Measurements from ENCODE around the gene CCL22. TPM values are rescaled to one million over a fixed set of nuclear protein-coding genes. Genes with fewer than 3 reads are reported as not detected.

CCL22 gene
- total and polyA plus RNA-seq, 4 donors = 0.10 to 0.14 TPM; not detected in 2

DNA sequence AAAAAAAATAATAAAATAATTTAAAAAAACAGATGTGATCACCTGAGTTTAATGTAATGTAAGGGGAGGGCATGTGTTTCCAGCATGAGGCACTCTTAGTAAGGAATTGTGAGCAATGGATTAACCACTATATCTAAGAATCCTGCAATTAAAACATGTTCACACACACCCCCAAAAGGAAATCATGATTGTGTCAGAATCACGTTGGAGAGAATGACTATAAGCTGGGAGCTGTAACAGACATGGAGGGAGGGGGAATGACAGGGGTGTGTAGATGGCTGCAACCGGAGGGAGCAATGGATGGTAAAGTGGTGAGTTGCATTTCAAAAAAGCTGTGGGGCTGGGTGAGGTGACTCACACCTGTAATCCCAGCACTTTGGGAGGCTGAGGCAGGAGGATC is 13.6 kb upstream of the CCL22 start:
- H3K4me1 ChIP-seq (ENCODE audit: control insufficient read depth, insufficient read depth, low read length) = no peaks in the 10 kb centered on the region
- H3K27ac ChIP-seq (ENCODE audit: low read depth, low read length) = no peak overlapping the region
- no peaks in the 10 kb centered on the region for H3K36me3 ChIP-seq (ENCODE audit: control insufficient read depth, insufficient read depth, low read length)
- no peak for DNase-seq (ENCODE audit: low read depth in 4 of 6, low spot score in 6 of 6)
- H3K27me3 ChIP-seq (ENCODE audit: control insufficient read depth, insufficient read depth, low read length) = no peaks in the 10 kb centered on the region
- no peak overlapping the region for H3K4me3 ChIP-seq (ENCODE audit: low read depth, low read length)
- WGBS (ENCODE audit: insufficient coverage) = 89% methylated on average over 1 of the region's 2 CpGs
- H3K9me3 ChIP-seq (ENCODE audit: control insufficient read depth, insufficient read depth, low read length) = no peaks in the 10 kb centered on the region

DNA sequence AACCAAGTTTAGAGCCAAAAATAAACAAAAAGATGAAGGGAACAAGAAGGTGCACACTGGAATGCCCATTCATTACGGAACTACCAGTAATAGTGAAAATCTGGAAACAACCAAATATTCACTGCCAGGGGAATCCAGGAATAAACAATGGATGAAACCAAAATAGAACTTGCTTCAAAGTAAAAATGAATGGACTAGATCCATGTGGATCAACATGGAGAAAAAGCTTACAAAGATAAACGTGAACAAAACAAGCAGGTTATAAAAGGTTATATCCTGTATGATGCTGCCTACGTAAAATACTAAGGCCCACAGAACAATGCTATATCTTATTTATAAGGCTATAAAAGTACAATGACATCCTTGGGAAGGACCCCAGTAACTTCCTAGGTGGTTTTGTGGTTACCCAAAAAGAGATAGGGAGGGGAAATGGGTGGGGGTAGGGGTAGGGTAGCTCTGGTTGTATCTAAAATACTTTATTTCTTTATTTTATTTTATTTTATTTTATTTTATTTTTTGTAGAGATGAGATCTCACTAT is 12.8 kb upstream of the CCL22 start:
- no peaks in the 10 kb centered on the region for H3K36me3 ChIP-seq (ENCODE audit: control insufficient read depth, insufficient read depth, low read length)
- H3K27me3 ChIP-seq (ENCODE audit: control insufficient read depth, insufficient read depth, low read length) = no peaks in the 10 kb centered on the region
- H3K4me1 ChIP-seq (ENCODE audit: control insufficient read depth, insufficient read depth, low read length) = no peaks in the 10 kb centered on the region
- no peak overlapping the region for H3K4me3 ChIP-seq (ENCODE audit: low read depth, low read length)
- DNase-seq (ENCODE audit: low read depth in 4 of 6, low spot score in 6 of 6) = no peak
- no CpG with 5 or more reads among the region's 3 CpGs for WGBS (ENCODE audit: insufficient coverage)
- no peaks in the 10 kb centered on the region for H3K9me3 ChIP-seq (ENCODE audit: control insufficient read depth, insufficient read depth, low read length)
- no peak overlapping the region for H3K27ac ChIP-seq (ENCODE audit: low read depth, low read length)

GRCh38 chr16:57347858-57348257 is 10.7 kb upstream of the CCL22 start:
- no peaks in the 10 kb centered on the region for H3K4me1 ChIP-seq (ENCODE audit: control insufficient read depth, insufficient read depth, low read length)
- H3K27me3 ChIP-seq (ENCODE audit: control insufficient read depth, insufficient read depth, low read length) = no peaks in the 10 kb centered on the region
- H3K27ac ChIP-seq (ENCODE audit: low read depth, low read length) = no peak overlapping the region
- H3K4me3 ChIP-seq (ENCODE audit: low read depth, low read length) = no peak overlapping the region
- no peaks in the 10 kb centered on the region for H3K9me3 ChIP-seq (ENCODE audit: control insufficient read depth, insufficient read depth, low read length)
- no peak for DNase-seq (ENCODE audit: low read depth in 4 of 6, low spot score in 6 of 6)
- no peaks in the 10 kb centered on the region for H3K36me3 ChIP-seq (ENCODE audit: control insufficient read depth, insufficient read depth, low read length)
- 95% methylated on average over 4 of the region's 6 CpGs for WGBS (ENCODE audit: insufficient coverage)

DNA sequence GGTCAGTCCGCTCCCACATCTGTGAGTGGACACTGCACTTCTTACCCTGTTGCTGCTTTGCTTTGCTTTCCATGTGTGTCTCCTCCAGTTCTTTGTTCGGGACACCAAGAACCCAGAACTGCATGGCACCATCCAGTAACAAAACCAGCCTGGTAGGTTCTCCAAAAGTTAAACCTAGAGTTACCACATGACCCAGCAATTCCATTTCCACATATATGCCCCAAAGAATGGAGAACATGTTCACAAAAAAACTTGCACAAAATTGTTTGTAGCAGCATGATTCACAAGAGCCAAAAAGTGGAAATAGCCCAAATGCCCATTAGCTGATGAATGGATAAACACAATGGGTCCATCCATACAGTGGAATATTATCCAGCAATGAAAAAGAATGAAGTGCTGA is 10.3 kb upstream of the CCL22 start:
- Histone ChIP-seq H3K4me1 (ENCODE audit: control insufficient read depth, insufficient read depth, low read length) (no peaks in the 10 kb centered on the region), H3K9me3 (ENCODE audit: control insufficient read depth, insufficient read depth, low read length) (no peaks in the 10 kb centered on the region), H3K27me3 (ENCODE audit: control insufficient read depth, insufficient read depth, low read length) (no peaks in the 10 kb centered on the region), H3K27ac (ENCODE audit: low read depth, low read length) (no peak overlapping the region), H3K4me3 (ENCODE audit: low read depth, low read length) (no peak overlapping the region), H3K36me3 (ENCODE audit: control insufficient read depth, insufficient read depth, low read length) (no peaks in the 10 kb centered on the region)
- WGBS (ENCODE audit: insufficient coverage) = 89% methylated on average over 2 of the region's 2 CpGs
- DNase-seq (ENCODE audit: low read depth in 4 of 6, low spot score in 6 of 6) = no peak

DNA sequence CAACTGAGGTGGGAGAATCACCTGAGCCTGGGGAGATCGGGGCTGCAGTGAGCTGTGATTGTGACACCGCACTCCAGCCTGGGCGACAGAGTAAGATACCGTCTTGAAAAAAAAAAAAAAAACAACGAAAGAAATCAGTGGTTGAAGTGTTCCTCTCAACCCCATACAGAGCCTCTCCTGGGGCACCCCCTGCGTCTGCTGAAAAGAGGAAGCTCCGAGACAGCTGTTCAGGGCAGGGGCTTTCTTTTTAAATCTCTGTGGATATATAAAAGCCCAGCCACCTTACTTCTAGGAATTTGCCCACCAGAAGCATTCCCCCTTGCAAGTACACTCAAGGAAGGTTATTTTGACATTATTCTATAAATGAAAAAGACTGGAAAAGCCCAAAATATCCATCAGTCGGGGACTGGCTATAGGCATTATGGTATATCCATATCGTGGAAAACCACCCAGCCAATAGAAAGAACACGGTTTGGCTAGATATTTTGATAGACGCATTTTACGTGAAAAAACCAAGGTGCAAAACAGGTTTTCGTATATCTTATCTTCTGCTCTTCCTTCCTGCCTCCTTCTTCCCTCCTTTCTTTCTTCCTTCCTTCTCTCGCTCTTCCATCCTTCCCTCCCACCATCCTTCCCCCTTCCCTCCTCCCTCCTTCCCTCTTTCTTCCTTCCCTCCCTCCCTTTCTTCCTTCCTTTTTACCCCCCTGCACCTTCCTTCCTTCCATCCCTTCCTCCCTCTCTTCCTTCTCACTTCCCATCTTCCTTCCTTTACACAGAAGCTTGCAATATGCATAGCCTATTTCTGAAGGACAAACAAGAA is 9.2 kb upstream of the CCL22 start:
- WGBS (ENCODE audit: insufficient coverage) = 89% methylated on average over 3 of the region's 14 CpGs
- no peaks in the 10 kb centered on the region for H3K27me3 ChIP-seq (ENCODE audit: control insufficient read depth, insufficient read depth, low read length)
- H3K36me3 ChIP-seq (ENCODE audit: control insufficient read depth, insufficient read depth, low read length) = no peaks in the 10 kb centered on the region
- H3K4me1 ChIP-seq (ENCODE audit: control insufficient read depth, insufficient read depth, low read length) = no peaks in the 10 kb centered on the region
- no peak overlapping the region for H3K27ac ChIP-seq (ENCODE audit: low read depth, low read length)
- H3K4me3 ChIP-seq (ENCODE audit: low read depth, low read length) = no peak overlapping the region
- H3K9me3 ChIP-seq (ENCODE audit: control insufficient read depth, insufficient read depth, low read length) = no peaks in the 10 kb centered on the region
- DNase-seq (ENCODE audit: low read depth in 4 of 6, low spot score in 6 of 6) = no peak

- no peaks in the 10 kb centered on the region for H3K27me3 ChIP-seq (ENCODE audit: control insufficient read depth, insufficient read depth, low read length)
- H3K36me3 ChIP-seq (ENCODE audit: control insufficient read depth, insufficient read depth, low read length) = no peaks in the 10 kb centered on the region
- no peaks in the 10 kb centered on the region for H3K9me3 ChIP-seq (ENCODE audit: control insufficient read depth, insufficient read depth, low read length)
- no peak overlapping the region for H3K4me3 ChIP-seq (ENCODE audit: low read depth, low read length)
- H3K4me1 ChIP-seq (ENCODE audit: control insufficient read depth, insufficient read depth, low read length) = no peaks in the 10 kb centered on the region
- H3K27ac ChIP-seq (ENCODE audit: low read depth, low read length) = no peak overlapping the region
- DNase-seq (ENCODE audit: low read depth in 4 of 6, low spot score in 6 of 6) = no peak
- 68% methylated on average over 6 of the region's 6 CpGs for WGBS (ENCODE audit: insufficient coverage)
Observed at GRCh38 chr16:57352636-57353047, 5.9 kb upstream of the CCL22 start.

GRCh38 chr16:57354311-57354710 is 4.3 kb upstream of the CCL22 start:
- Histone ChIP-seq H3K9me3 (ENCODE audit: control insufficient read depth, insufficient read depth, low read length) (no peaks in the 10 kb centered on the region), H3K36me3 (ENCODE audit: control insufficient read depth, insufficient read depth, low read length) (no peaks in the 10 kb centered on the region), H3K27me3 (ENCODE audit: control insufficient read depth, insufficient read depth, low read length) (no peaks in the 10 kb centered on the region), H3K27ac (ENCODE audit: low read depth, low read length) (no peak overlapping the region), H3K4me3 (ENCODE audit: low read depth, low read length) (no peak overlapping the region), H3K4me1 (ENCODE audit: control insufficient read depth, insufficient read depth, low read length) (no peaks in the 10 kb centered on the region)
- no peak for DNase-seq (ENCODE audit: low read depth in 4 of 6, low spot score in 6 of 6)
- WGBS (ENCODE audit: insufficient coverage) = 97% methylated on average over 3 of the region's 7 CpGs

- H3K4me3 ChIP-seq (ENCODE audit: low read depth, low read length) = no peak overlapping the region
- 82% methylated on average over 5 of the region's 5 CpGs for whole genome bisulfite sequencing (ENCODE audit: insufficient coverage)
Observed at GRCh38 chr16:57355898-57356414, 2.6 kb upstream of the CCL22 start.

GRCh38 chr16:57356547-57356946 is 2.0 kb upstream of the CCL22 start:
- no peaks in the 10 kb centered on the region for H3K4me1 ChIP-seq (ENCODE audit: control insufficient read depth, insufficient read depth, low read length)
- no peaks in the 10 kb centered on the region for H3K9me3 ChIP-seq (ENCODE audit: control insufficient read depth, insufficient read depth, low read length)
- H3K36me3 ChIP-seq (ENCODE audit: control insufficient read depth, insufficient read depth, low read length) = no peaks in the 10 kb centered on the region
- no peak for DNase-seq (ENCODE audit: low read depth in 4 of 6, low spot score in 6 of 6)
- no peak overlapping the region for H3K27ac ChIP-seq (ENCODE audit: low read depth, low read length)
- no peaks in the 10 kb centered on the region for H3K27me3 ChIP-seq (ENCODE audit: control insufficient read depth, insufficient read depth, low read length)
- 95% methylated on average over 2 of the region's 4 CpGs for WGBS (ENCODE audit: insufficient coverage)
- H3K4me3 ChIP-seq (ENCODE audit: low read depth, low read length) = no peak overlapping the region

More at GRCh38 chr16:57355898-57356414, 2.6 kb upstream of the CCL22 start:
- Histone ChIP-seq H3K9me3 (ENCODE audit: control insufficient read depth, insufficient read depth, low read length) (no peaks in the 10 kb centered on the region), H3K27me3 (ENCODE audit: control insufficient read depth, insufficient read depth, low read length) (no peaks in the 10 kb centered on the region), H3K4me1 (ENCODE audit: control insufficient read depth, insufficient read depth, low read length) (no peaks in the 10 kb centered on the region), H3K27ac (ENCODE audit: low read depth, low read length) (no peak overlapping the region), H3K36me3 (ENCODE audit: control insufficient read depth, insufficient read depth, low read length) (no peaks in the 10 kb centered on the region)
- DNase-seq (ENCODE audit: low read depth in 4 of 6, low spot score in 6 of 6) = no peak
